ENCODE measurements around the gene PDLIM1.

PDLIM1 gene, protein sequence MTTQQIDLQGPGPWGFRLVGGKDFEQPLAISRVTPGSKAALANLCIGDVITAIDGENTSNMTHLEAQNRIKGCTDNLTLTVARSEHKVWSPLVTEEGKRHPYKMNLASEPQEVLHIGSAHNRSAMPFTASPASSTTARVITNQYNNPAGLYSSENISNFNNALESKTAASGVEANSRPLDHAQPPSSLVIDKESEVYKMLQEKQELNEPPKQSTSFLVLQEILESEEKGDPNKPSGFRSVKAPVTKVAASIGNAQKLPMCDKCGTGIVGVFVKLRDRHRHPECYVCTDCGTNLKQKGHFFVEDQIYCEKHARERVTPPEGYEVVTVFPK

DNA sequence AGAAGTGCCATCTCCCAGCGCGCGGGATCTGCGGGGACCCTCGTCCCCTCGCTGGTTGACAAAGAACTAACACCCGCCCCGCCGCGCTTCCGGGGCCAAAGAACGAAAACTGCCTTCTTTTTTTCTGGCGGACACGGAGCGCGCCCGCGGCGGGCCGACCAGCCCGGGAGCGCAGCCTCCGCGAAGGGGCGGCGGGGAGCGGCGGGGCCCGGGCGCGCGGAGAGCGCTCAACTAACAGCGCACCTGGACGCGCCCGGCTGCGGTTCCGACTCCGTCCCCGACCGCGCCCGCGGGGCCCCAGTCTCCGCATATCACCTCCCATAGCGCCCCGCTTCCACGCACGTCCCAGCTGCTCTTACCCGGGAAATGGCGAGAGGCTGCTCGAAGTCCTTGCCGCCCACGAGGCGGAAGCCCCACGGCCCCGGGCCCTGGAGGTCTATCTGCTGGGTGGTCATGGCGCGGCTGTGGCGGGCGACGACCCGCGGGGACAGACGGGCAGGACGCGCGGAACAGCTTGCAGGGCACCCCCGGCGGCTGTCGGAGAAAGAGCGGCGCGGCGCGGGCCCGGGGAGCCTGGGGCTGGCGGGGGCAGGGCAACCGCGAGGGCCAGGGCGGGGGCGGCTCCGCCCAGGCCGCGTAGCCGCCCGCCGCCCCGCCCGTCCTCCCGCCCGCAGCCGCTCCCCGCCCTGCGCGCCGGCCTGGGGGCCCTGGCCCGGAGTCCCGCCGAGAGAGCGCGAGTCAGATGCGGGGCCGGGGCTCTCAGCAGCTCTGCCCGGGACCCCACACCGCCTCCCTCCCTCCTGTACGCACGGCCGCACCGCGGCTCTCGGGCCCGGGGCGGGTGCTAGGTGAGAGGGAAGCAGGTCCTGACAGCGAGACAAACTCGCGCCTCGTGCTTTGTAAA lies at the start of gene PDLIM1:
Gene PDLIM1, minus strand, starts transcription at position 543 of the 904 bp plus-strand sequence. Its CDS starts 88 bp downstream, at position 455.
- DNase-seq: peak; percentile 39

DNA sequence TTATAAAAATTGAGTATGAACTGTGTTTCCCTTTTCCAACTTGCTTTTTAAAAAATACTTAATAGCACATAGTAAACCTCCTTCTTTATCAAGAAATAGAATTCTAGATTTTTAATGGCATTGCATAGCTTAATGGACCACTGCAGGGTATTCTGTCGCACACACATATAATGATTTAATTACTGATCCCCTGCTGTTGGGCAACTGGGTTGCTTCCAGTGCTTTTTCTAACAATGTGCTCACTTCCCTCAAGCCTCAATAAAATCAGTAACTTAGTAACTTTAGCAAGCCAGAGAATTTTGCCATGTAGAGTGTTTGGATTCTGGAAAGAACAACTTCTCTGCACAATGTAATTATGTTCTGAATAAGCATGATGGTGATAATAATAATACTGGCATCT lies 49.1 kb upstream of the PDLIM1 start:
- no peak for DNase-seq

- DNase-seq: no peak
Observed at GRCh38 chr10:95337423-95338160, 46.8 kb upstream of the PDLIM1 start.

- DNase-seq: no peak
Observed at GRCh38 chr10:95336702-95337101, 45.9 kb upstream of the PDLIM1 start.

GRCh38 chr10:95335933-95336699 lies 45.3 kb upstream of the PDLIM1 start:
- no peak for DNase-seq

GRCh38 chr10:95334805-95335144 lies 44.0 kb upstream of the PDLIM1 start:
- DNase-seq: no peak

DNA sequence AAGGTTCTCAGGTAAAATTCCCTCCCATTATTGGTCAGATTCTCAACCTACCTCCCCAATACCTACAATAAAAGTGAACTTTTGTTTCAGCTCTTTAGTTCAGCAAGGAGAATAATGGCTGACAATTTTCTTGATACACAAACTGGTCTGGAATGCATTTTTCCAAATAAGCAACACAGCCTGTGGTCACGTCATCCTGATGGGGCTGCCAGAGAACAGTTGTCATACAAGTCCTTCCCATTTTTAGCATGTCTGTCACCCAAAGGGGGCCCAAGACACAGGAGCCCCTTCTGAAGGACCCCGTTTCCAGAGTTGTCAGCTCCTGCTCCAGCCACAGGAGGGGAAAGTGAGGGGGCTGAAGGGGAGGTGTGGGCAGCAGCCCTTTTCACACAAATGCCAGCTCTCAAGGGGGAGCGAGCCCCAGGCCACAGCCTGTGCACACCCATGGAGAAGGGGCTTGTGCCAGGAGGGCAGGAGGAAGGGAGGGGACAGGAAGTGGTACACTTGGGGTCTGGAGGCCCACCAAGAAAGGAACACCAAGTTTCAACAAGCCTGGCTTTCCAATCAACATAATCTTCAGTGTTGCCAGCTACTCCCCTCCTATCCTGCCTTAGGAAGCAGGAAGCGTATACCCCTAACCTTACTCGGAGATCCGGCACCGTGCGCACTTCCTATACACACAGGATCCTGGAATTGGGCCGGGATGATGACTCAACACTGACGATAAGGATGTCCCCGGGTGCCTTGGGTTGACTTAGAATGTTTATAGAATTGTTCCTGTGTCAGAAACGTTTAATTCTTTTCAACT lies 43.4 kb upstream of the PDLIM1 start:
- no peak for DNase-seq

DNA sequence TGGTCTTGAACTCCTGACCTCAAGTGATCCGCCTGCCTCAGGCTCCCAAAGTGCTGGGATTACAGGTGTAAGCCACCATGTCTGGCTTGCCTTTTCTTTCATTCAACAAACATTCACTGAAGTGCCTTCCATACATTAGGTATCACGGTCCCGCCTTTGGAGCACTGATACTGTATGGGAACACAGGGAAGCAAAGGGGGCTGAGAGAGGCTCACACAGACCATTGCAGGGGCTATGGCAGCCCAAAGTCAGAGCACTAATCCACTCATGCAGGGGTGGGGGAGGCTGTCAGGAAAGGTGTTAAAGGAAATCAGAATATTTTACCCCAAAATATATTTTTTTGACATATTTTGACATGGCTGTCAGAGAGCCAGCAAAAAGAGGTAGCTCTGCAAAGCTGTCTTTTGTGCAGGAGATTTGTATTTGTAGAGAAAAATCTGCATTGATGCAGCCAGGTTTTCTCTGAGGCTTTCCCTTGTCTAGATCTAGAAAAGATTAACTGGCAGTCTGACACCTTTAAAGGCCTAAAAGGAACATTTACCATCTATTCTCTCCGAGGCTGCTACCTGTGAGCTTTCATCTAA lies 42.0 kb upstream of the PDLIM1 start:
- no peak for DNase-seq

DNA sequence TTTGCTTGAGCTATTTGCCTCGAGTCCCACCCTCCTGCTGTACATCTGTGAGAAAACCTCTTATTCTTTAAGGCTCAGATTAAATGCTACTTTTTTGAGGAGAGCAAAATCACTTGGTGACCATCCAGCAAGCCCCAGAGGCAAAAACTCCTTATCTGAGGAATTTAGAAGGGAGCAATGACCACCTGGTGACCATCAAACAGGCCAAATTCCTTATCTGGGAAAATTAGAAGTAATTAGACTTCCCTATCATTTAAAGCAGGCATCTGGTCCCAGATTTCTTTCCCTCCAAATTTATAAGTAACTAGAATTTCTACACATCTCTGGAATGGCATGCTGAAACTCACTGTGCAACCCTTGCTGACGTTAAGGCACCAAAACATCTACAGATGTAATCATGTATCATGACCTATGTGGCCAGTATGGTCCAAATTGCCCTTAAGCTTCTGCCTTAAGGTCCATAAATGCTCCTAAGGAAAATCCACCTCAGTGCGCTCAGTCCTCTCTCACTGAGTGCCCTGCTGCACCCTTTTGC lies 40.9 kb upstream of the PDLIM1 start:
- DNase-seq: no peak

DNA sequence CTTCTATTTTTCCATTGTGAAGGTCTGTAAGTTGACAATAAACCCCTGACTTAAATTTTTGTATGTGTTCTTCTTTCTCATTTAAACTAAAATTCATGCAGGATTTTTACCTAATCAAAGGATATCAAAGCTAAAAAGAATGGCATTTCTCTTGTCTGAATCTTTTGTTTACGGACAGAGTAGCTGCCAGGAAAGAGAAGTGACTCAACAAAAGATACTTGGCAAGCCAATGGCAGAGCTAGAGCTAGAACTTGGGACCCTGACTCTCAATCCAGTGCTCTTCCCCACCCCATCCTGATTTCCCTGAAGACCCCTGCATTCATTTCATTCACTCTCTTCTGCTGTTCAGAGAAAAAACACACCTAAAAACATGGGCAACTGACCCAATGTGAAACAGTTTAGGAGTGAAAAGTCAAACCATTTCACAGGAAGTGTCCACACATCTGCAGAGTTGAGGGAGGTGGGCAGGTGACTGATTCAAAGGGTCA lies 40.2 kb upstream of the PDLIM1 start:
- DNase-seq: no peak

DNA sequence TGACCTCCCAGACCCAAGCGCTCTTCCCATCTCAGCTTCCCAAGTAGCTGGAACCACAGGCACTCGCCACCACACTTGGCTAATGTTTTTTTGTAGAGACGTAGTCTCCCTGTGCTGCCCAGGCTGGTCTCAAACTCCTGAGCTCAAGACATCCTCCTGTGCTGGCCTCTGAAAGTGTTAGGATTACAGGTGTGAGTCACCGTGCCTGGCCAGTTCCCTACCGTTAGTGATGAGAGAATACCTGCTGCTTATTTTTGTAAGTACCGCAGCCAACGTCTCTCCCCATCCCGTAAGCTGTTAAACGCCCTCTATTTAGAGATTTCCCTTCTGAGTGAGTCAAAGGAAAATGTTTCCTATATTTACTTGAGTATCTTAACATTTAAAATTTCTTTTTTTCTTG lies 38.5 kb upstream of the PDLIM1 start:
- DNase-seq: no peak

DNA sequence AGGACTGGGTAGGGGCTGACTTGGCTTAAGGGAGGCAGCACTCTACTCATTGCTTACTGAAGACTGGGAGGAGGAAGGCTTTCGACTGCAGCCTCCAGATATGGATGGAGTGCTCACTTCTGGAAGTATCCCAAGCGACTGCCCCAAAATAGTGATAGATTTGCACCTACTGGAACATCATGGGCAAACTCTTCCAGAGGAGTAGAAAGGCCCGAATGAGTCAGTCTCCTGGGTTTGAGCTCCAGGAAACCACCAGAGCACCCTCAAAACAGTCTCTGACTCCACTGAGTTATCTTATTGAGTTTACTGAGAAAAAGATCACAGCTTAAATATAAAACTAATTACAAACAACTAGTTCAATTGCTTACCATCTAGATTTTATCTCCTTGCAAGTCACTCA lies 37.2 kb upstream of the PDLIM1 start:
- no peak for DNase-seq

DNA sequence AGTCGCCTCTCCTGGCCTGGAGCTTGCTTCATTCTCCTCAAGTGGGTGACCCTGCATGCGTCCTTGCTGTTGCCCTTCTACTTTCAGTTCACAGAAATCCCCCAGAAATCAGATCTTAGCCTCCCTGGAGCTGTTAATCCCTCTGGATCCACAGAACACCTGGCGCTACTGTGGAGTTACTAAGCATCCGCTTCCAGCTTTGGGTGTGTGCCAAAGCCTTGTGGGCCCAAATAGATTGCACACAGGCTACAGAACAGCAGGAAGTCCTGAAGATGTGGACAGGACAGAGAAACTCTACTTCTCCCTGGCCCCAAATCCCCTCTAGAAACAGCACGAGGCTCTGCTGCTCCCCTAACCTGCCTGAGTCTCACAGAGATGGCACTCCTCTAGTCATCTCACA lies 36.6 kb upstream of the PDLIM1 start:
- no peak for DNase-seq

GRCh38 chr10:95326396-95326795 lies 35.6 kb upstream of the PDLIM1 start:
- no peak for DNase-seq

DNA sequence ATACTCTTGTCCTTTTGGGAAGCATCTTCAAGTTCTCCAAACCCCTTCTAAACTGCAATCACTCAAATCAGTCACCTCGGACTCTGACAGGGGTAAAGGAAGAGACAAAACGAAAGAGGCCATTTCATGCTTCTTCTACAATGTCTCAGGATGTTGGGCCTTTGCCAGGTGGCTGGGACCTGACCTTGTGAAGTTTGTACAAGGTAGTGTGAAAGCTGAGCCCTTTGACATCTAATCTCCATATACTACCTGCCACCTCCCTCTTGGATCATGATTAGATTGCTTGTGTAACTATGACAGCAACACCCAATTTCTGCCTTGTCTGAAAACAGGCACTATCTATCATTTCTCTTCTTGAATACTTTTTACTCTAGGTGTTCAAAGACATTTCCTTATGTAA lies 35.1 kb upstream of the PDLIM1 start:
- DNase-seq: no peak

DNA sequence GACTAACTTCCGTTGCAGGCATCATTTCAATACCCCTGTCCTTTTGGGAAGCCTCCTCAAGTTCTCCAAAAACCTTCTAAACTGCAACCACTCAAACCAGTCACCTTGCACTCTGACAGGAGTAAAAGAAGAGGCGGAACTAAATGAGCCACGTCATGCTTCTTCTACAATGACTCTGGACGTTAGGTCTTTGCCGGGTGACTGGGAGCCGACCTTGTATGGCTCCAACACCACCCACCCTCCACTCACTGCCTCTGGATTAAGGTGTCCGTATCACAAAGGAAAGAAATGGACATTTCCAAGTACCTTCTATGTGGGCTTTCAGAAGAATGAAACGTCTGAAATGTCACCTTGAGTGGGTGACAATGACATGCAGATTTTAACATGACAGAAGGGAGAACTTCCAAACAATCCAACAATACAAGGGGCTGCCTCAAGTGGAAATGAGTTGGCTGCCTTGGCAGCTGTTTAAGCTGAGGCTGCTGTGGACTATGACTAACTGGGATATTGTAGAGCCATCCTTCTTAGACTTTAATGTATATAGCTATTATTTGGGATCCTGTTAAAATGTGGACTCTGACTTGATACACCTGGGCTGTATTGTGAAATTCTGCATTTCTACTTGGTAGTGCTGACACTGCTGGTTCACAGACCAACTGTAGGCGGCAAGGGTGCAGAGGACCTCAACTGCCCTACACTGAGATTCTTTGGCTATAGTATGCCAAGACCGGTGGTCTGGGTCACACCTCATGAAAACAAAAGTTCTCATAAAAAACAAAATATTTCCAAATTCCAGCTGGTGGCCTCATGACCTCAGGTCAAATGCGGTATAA lies 33.8 kb upstream of the PDLIM1 start:
- DNase-seq: no peak

DNA sequence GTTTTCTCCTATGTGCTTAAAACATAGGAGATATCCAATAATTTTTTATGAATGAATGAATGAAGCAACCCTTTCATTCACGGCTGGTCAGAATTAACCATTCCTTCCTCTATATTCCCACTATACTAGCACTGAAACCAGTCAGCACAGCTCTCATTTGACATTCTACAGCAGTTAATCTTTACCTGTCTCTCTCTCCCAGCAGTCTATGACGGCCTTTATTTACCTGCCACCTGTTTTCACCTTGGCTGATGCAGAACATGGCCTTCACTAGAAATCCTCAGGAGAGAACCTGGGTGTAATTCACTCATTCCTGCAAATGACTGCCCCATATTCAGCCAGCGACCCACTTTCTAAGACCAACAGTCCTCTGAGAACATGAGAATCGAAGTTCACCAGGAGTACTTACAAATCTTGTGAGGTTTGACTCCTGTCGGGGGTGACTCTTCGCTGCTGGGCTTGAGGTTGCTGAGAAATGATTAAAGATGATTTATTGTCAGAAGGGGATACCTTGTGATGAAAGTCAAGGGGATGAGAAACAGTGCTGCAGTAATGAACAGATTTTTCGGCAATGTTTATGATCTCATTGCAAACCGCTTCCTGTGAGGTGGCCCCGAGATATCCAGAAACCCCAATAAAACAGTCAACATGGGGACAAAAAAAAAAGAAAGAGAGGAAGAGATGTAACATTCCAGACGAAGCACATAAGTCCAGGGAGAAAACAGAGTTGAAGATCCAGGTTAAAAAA lies 30.9 kb upstream of the PDLIM1 start:
- no peak for DNase-seq

DNA sequence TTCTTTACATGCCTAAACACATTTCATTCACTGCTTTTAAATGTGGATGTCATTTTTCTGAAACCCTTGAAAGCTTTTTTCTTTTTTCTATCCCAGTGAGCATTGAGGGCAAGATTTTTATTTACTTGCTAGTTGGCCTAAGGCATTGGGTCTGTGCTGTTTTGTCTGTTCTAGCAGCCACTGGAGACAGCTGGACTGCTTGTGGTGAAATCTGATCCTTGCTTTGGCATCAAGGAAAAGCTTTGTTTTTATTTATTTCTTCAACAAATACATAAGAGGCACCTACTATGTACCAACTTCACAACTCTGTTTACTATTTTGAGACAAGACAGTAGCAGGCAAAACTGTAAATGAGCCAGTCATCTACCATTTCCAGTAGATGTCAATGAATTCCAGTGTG lies 28.4 kb upstream of the PDLIM1 start:
- DNase-seq: no peak

- DNase-seq: no peak
Observed at GRCh38 chr10:95315509-95315908, 24.7 kb upstream of the PDLIM1 start.
